GM12874 (cell line): ENCODE results near the gene SLIT1.

ENCODE experiments used
- TF ChIP-seq, protein P1 (sequence below): IDR thresholded peaks from 2 replicates; pipeline ENCODE4 v1.5.1; 2011; ENCODE audit warnings: low read depth, mild to moderate bottlenecking, control low read depth, low read length, moderate library complexity; ENCODE audit not compliant: insufficient read depth

SLIT1 gene

DNA sequence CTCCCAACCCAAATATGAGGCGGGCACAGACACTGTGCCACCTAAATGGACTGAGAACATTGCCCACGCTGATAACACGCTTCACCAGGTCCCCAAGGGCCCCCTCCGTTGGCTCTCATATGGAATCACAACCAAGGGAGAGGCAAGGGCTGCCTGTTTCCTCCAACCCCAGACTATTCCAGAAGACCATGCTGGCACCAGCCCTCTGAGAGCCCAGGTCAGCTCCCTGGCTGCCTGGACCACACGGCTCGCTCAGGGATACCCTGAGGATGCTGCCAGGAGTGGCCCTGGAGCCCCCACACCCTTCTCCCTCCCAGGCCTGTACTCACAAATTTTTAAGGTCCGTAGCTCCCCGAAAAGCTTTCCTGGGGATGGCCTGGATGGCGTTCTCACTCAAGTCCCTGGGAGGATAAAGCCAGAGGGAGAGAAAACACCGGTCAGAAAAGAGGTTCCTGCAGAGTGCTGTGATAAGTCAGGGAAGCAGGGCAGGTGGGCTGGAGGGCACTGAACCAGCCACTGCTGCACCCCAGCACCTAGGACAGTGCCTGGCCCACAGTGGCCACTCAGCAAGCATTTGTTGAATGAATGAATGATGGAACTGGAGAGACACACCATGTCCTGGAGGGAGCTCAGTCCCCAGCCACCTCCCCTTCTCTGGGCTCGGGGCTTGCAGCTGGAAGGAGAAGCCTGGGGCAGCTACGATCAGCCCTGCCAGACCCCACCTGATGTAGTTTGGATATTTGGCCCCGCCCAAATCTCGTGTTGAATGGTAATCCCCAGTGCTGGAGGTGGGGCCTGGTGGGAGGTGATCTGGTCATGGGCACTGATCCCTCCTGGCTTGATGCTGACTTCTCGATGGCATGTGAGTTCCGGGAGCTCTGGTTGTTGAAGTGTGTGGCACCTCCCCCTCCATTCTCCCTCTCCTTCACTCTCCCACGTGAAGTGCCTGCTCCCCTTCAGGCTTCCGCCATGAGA lies 119.8 kb downstream of the SLIT1 start:
- TF ChIP-seq, protein P1, sequence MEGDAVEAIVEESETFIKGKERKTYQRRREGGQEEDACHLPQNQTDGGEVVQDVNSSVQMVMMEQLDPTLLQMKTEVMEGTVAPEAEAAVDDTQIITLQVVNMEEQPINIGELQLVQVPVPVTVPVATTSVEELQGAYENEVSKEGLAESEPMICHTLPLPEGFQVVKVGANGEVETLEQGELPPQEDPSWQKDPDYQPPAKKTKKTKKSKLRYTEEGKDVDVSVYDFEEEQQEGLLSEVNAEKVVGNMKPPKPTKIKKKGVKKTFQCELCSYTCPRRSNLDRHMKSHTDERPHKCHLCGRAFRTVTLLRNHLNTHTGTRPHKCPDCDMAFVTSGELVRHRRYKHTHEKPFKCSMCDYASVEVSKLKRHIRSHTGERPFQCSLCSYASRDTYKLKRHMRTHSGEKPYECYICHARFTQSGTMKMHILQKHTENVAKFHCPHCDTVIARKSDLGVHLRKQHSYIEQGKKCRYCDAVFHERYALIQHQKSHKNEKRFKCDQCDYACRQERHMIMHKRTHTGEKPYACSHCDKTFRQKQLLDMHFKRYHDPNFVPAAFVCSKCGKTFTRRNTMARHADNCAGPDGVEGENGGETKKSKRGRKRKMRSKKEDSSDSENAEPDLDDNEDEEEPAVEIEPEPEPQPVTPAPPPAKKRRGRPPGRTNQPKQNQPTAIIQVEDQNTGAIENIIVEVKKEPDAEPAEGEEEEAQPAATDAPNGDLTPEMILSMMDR, result no peak

DNA sequence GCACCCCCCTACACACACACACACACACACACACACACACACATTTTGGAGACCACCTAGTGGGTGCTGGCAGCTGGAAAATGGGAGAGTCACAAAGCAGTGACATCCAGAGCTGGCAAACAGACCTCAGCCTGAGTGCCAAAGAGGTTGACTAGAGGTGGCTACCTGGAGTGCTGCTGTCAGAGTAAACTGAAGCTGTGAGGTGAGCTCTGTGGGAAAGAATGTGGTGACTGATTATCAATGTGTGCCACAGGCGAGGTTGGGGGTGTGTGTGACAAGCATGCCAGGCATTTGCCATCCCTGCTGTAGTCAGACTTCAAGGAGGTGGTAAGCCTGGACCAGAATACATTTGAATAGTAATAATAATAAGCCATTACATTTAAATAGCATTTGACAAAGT lies 120.6 kb downstream of the SLIT1 start:
- TF ChIP-seq, protein P1, result no peak

DNA sequence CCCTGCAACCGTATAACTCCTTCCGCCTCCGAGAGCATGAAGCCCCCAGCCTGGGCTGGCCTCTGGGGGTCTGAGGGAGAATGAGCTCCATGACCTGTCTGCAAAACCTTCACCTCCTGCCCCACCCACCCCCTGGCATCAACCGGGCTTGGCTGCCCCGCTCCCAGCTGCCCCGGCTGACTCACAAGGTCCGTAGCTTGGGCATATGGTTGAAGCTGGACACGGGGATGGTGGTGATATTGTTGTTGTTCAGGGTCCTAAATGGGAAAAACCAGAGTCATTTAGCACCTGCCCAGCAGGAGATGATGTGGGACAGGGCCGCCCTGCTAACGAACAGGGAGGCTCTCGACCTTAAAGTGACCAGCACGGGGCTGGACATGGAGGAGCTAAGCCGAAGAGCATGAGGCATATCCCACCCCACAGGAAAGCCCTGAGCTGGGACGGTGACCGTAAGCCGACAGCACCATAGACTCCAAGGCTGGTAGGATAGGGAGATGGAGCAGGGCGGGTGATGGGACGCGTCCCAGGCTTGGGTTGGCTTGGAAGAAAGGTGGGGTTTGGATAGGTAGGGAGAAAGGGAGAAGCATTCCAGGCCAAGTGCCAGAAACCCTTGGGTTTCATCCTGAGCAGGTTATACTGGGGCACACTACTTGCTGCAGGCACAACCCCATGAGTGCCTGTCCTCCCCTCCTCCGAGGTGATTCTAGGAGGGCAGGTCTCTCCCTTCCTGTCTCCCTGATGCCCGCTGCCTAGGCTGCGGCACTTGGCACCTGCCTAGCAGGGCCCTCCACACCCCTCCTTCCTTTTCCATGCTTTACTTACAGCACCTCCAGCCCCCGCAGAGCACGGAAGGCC lies 121.5 kb downstream of the SLIT1 start:
- TF ChIP-seq, protein P1, result no peak

DNA sequence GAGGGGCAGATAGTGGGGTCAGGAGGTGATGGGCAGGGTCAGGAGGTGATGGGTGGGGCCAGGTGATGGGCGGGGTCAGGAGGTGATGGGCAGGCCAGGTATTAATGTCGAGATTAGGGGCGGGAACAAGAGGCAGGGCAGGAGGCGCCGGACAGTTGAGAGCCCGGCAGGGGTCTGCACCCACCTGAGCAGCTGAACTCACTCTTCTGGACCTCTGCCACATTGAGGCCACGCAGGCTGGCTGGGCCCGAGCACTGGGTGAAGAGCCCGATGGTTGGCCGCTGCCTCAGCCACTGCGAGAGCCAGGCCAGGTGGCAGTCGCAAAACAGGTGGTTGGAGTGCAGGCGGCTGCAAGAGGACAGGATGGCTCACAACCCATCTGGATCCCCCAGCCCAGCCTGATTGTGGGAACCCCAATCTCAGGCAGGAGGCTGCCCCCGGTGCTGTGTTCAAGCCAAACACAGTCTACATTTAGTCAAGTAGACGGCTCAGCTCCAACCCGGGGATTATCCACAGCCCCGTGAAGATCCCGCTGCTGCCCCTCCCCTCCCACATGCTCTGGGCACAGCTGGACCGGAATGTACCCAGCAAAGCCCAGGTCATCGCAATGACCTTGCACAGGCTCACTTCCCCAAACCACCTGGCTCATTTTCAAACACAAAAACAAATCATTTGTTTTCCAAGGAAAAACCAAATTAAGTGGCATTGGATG lies 122.3 kb downstream of the SLIT1 start:
- TF ChIP-seq, protein P1, result no peak

DNA sequence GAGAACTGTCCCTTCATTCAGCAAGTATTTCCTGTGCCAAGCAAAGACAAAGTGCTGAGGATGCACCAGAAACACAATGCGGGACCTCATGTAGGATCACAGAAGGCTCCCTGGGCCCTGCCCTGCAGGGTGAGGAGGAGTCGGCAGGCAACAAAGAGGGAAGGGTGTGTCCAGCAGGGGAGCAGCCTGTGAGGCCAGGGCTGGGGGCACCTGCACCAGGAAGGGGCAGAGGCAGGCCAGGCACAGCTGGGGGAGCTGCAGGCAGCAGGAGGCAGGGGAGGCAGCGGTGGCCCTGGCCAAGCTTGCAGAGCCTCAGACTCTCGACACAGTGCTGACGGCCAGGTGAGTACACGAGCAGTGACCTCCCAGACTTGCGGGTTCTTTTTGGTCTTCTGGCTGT lies 123.3 kb downstream of the SLIT1 start:
- TF ChIP-seq, protein P1, result no peak

DNA sequence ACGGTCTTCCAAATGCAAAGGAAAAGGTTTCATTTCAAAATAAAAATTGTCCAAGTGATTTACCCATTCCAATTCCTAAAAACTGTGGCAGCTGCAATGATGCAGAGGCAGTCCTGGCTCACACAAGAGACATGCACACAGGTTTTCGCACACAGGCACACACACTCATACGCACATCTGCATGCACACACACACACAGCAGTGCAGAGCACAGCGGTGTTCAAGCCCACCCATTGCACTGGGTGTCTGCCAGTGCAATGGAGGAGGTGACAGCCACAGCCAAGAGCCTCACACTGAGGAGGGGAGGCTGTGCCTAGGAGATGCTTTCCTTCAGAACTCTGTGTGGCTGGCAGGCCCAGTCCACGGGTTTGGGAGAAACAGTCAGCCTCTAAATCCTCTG lies 123.7 kb downstream of the SLIT1 start:
- TF ChIP-seq, protein P1, result no peak
